ENCODE measurements around the gene SFR1. TPM values are rescaled to one million over a fixed set of nuclear protein-coding genes. Genes with fewer than 3 reads are reported as not detected.

The SFR1 gene
- total and polyA plus RNA-seq, 7 donors: 6.1 to 13.9 (median 7.2) TPM

GRCh38 chr10:104101902-104102301 lies 20.1 kb upstream of the SFR1 start:
- DNase-seq: no peak
- no peaks in the 10 kb centered on the region for H3K4me1 ChIP-seq
- no peaks in the 10 kb centered on the region for H3K27me3 ChIP-seq
- H3K4me3 ChIP-seq: no peak overlapping the region
- no peak overlapping the region for H3K27ac ChIP-seq
- TF ChIP-seq, protein P1, sequence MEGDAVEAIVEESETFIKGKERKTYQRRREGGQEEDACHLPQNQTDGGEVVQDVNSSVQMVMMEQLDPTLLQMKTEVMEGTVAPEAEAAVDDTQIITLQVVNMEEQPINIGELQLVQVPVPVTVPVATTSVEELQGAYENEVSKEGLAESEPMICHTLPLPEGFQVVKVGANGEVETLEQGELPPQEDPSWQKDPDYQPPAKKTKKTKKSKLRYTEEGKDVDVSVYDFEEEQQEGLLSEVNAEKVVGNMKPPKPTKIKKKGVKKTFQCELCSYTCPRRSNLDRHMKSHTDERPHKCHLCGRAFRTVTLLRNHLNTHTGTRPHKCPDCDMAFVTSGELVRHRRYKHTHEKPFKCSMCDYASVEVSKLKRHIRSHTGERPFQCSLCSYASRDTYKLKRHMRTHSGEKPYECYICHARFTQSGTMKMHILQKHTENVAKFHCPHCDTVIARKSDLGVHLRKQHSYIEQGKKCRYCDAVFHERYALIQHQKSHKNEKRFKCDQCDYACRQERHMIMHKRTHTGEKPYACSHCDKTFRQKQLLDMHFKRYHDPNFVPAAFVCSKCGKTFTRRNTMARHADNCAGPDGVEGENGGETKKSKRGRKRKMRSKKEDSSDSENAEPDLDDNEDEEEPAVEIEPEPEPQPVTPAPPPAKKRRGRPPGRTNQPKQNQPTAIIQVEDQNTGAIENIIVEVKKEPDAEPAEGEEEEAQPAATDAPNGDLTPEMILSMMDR (IDR thresholded peaks at IDR 0.05): no peak
- TF ChIP-seq POLR2AphosphoS5 (IDR thresholded peaks at IDR 0.05) (no peak), EP300 (IDR thresholded peaks at IDR 0.05) (no peak), POLR2A (IDR thresholded peaks at IDR 0.05) (no peak)
- intact Hi-C loops (cut with DNase I): no loop called here
- no peaks in the 10 kb centered on the region for H3K36me3 ChIP-seq
- WGBS, 2 donors: 54 to 80% methylated on average over 1 of the region's 1 CpG
- no peaks in the 10 kb centered on the region for H3K9me3 ChIP-seq

DNA sequence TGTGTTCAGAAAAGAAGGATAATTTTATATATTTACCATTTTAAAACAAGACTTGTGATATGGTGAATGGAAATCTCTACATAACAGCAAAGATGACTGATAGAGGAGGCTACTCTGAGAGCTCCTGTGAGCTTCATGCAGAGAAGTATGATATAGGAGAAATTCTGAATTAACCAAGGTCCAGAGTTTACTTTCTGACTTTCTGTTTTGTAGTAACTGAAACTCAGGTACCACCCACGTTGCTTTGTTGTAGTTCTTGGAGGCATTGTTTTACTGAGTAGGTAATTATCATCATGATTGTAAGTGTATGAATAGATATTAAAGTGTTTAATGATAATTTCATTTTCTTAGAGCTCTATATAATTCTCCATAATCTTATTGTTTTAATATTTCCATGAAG lies 18.0 kb upstream of the SFR1 start:
- no peak for DNase-seq
- H3K9me3 ChIP-seq: no peaks in the 10 kb centered on the region
- no peaks in the 10 kb centered on the region for H3K36me3 ChIP-seq
- TF ChIP-seq EP300 (IDR thresholded peaks at IDR 0.05): no peak
- TF ChIP-seq, protein P1 (IDR thresholded peaks at IDR 0.05): no peak
- no peak for TF ChIP-seq POLR2A (IDR thresholded peaks at IDR 0.05)
- TF ChIP-seq POLR2AphosphoS5 (IDR thresholded peaks at IDR 0.05): no peak
- H3K4me3 ChIP-seq: no peak overlapping the region
- H3K27me3 ChIP-seq: no peaks in the 10 kb centered on the region
- 24 to 56% methylated on average over 1 of the region's 1 CpG for WGBS, 2 donors
- intact Hi-C loops (cut with DNase I): no loop called here
- H3K27ac ChIP-seq: no peak overlapping the region
- H3K4me1 ChIP-seq: no peaks in the 10 kb centered on the region

DNA sequence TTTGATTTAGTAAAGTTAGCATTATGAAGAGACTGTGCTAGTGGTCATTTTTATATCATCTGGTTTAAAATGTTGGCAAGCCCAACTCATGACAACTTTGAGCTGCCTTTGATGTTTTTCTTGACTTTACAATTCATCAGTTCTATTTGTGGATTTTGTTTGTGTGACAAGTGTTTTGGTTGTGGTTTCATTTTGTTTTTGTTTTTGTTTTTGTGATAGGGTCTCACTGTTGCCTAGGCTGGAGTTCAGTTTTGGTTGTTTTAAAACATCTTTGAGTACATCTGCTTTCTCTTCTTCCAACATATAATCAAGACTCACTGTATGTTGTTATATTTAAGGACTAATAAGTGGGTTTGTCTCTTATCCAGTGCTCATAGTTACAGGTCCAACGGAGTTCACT lies 17.6 kb upstream of the SFR1 start:
- 0% methylated on average over 1 of the region's 1 CpG for WGBS, 2 donors
- H3K4me1 ChIP-seq: no peaks in the 10 kb centered on the region
- H3K4me3 ChIP-seq: no peak overlapping the region
- intact Hi-C loops (cut with DNase I): no loop called here
- H3K36me3 ChIP-seq: no peaks in the 10 kb centered on the region
- no peak for TF ChIP-seq POLR2A (IDR thresholded peaks at IDR 0.05)
- TF ChIP-seq EP300 (IDR thresholded peaks at IDR 0.05): no peak
- H3K9me3 ChIP-seq: no peaks in the 10 kb centered on the region
- H3K27me3 ChIP-seq: no peaks in the 10 kb centered on the region
- no peak for DNase-seq
- H3K27ac ChIP-seq: no peak overlapping the region

DNA sequence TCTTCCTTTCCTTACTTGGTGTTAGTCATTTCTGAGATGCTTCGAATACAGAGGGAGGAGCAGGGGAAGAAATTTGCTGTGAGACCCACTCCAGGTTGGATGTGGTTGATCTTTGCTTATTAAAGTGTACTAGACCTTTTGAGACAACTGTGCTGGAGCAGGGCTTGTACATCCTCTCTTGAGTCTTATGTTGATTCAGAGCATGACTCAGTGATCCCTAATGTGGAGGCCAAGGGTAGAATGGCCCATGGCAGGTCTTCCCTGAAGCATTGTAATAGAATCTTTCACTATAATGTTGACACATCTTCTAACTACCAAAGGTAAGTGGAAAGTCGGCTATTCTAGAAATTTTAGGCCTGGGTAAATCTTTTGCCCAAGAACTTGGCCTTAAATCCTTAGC lies 17.0 kb upstream of the SFR1 start:
- intact Hi-C loops (cut with DNase I): no loop called here
- DNase-seq: no peak
- no peaks in the 10 kb centered on the region for H3K27me3 ChIP-seq
- H3K9me3 ChIP-seq: no peaks in the 10 kb centered on the region
- H3K4me1 ChIP-seq: no peaks in the 10 kb centered on the region
- 94 to 98% methylated on average over 2 of the region's 2 CpGs for WGBS, 2 donors
- TF ChIP-seq, protein P1 (IDR thresholded peaks at IDR 0.05): no peak
- no peak for TF ChIP-seq POLR2A (IDR thresholded peaks at IDR 0.05)
- TF ChIP-seq POLR2AphosphoS5 (IDR thresholded peaks at IDR 0.05): no peak
- TF ChIP-seq EP300 (IDR thresholded peaks at IDR 0.05): no peak
- no peak overlapping the region for H3K4me3 ChIP-seq
- H3K36me3 ChIP-seq: no peaks in the 10 kb centered on the region
- no peak overlapping the region for H3K27ac ChIP-seq

DNA sequence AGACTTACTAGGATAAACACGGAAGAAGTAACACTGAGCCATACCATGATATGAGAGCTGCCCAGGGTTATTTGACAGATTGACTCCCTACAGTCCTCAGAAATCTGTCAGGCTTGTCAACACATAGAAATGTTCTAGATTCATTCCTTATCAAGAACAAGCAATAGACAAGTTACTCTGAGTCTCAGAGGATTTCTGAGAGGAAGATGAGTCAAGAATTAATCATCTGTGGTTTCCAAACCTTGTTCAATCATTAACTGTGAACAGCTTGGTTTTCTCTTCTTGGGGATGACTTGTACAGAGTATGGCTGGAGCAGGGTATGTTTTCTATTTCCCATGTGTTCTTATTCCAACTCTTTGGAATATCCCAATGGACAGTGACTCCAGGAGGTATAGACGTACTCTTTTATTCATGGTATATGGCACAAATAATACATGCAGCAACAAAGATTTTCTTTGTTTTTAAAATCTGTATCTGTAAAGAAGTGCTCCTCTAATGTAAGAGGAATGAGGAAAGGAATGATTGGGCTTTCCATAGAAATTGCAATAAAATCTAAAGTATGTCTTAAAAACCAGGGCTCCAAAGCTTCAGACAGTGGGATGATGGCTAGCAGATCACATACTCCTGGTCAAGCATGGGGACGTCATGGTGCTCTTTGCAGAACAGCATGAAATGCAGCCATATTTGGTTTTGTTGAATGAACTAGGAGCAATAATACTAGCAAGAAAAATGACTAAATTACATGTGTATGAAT lies 11.9 kb upstream of the SFR1 start:
- H3K27me3 ChIP-seq: no peaks in the 10 kb centered on the region
- 68 to 82% methylated on average over 3 of the region's 3 CpGs for WGBS, 2 donors
- TF ChIP-seq POLR2A (IDR thresholded peaks at IDR 0.05): no peak
- no peak for TF ChIP-seq EP300 (IDR thresholded peaks at IDR 0.05)
- TF ChIP-seq, protein P1 (IDR thresholded peaks at IDR 0.05): no peak
- TF ChIP-seq POLR2AphosphoS5 (IDR thresholded peaks at IDR 0.05): no peak
- H3K27ac ChIP-seq: no peak overlapping the region
- no peaks in the 10 kb centered on the region for H3K9me3 ChIP-seq
- DNase-seq: no peak
- intact Hi-C loops (cut with DNase I): no loop called here
- H3K4me1 ChIP-seq: no peaks in the 10 kb centered on the region
- no peaks in the 10 kb centered on the region for H3K36me3 ChIP-seq
- no peak overlapping the region for H3K4me3 ChIP-seq
